K562 (cell line): Measurements from ENCODE around the gene GCGR. TPM values are rescaled to one million over a fixed set of nuclear protein-coding genes. Genes with fewer than 3 reads are reported as not detected.

Experiments used
- BDP1 ChIP-seq: IDR thresholded peaks from 3 replicates; pipeline ENCODE4 v1.6.1; 2011; ENCODE audit not compliant: insufficient read length, insufficient read depth
- CBX1 ChIP-seq: sonication (generic); IDR thresholded peaks from 2 replicates; pipeline ENCODE4 v1.6.1; 2016; ENCODE audit warnings: antibody characterized with exemption, low read depth, mild to moderate bottlenecking
- CEBPG ChIP-seq, 3 experiments: fragments of 200-800 bp in 1 of 3; sonication (Bioruptor generic) in 1 of 3; sonication (generic) in 1 of 3; formaldehyde crosslinking in 1 of 3; IDR thresholded peaks in 2 of 3; conservative IDR thresholded peaks in 1 of 3; 2 replicates each; pipeline versions ENCODE4 v1.6.1 to v1.8.0; 2016 to 2022; ENCODE audit warnings: missing compliant biosample characterization in 2 of 3, missing genetic modification characterization in 2 of 3, mild to moderate bottlenecking in 1 of 3, missing genetic modification reagents in 1 of 3
- CEBPZ ChIP-seq: fragments of 150-350 bp; IDR thresholded peaks from 2 replicates; pipeline ENCODE4 v1.6.1; 2014; ENCODE audit warnings: low read depth, mild to moderate bottlenecking, low read length, borderline replicate concordance
- CUX1 ChIP-seq: fragments of 200-800 bp; sonication (Bioruptor generic); IDR thresholded peaks from 2 replicates; pipeline ENCODE4 v1.6.1; 2016; ENCODE audit warnings: missing genetic modification characterization, missing compliant biosample characterization
- E2F1 ChIP-seq: sonication (generic); formaldehyde crosslinking; IDR thresholded peaks from 2 replicates; pipeline ENCODE4 v1.8.1; 2023; ENCODE audit warnings: mild to moderate bottlenecking, missing genetic modification reagents, moderate library complexity
- GABPA ChIP-seq: fragments of 200-800 bp; sonication (Bioruptor generic); conservative IDR thresholded peaks from 2 replicates; pipeline ENCODE4 v1.6.1; 2016; ENCODE audit warnings: low read depth, missing genetic modification characterization, missing compliant biosample characterization
- HMG20B ChIP-seq: fragments of 250-450 bp; sonication (Bioruptor Pico); IDR thresholded peaks from 2 replicates; pipeline ENCODE4 v1.5.0; 2021; ENCODE audit warnings: mild to moderate bottlenecking
- MCM5 ChIP-seq: fragments of 450-650 bp; IDR thresholded peaks from 2 replicates; pipeline ENCODE4 v1.6.1; 2016; ENCODE audit warnings: low read depth
- NR1H2 ChIP-seq: sonication (generic); formaldehyde crosslinking; IDR thresholded peaks from 2 replicates; pipeline ENCODE4 v1.4.0; 2020; ENCODE audit warnings: mild to moderate bottlenecking, missing genetic modification reagents
- POLR2H ChIP-seq: IDR thresholded peaks from 2 replicates; pipeline ENCODE4 v1.6.1; 2016; ENCODE audit warnings: missing genetic modification characterization, low read depth, mild to moderate bottlenecking, control low read depth, missing compliant biosample characterization, moderate library complexity
- PTTG1 ChIP-seq: fragments of 450-650 bp; IDR thresholded peaks from 2 replicates; pipeline ENCODE4 v1.6.1; 2016; ENCODE audit warnings: low read depth, mild to moderate bottlenecking, missing genetic modification characterization, missing compliant biosample characterization
- PYGO2 ChIP-seq: fragments of 450-650 bp; IDR thresholded peaks from 2 replicates; pipeline ENCODE4 v1.6.1; 2016; ENCODE audit warnings: mild to moderate bottlenecking, missing genetic modification characterization, moderate library complexity, missing compliant biosample characterization
- RCOR1 ChIP-seq, 2 experiments: IDR thresholded peaks; 2 replicates each; pipeline ENCODE4 v1.6.1; 2012; ENCODE audit warnings: low read depth in 2 of 2, low read length in 2 of 2, borderline replicate concordance in 1 of 2, improper control_type of control experiment in 1 of 2
- TOE1 ChIP-seq, 2 experiments: fragments of 450-650 bp in 1 of 2; sonication (generic) in 1 of 2; formaldehyde crosslinking in 1 of 2; IDR thresholded peaks; 2 replicates each; pipeline versions ENCODE4 v1.7.1 to v1.8.0; 2016 to 2022; ENCODE audit warnings: borderline replicate concordance in 2 of 2, mild to moderate bottlenecking in 2 of 2, antibody characterized with exemption in 1 of 2, inconsistent platforms in 1 of 2, low read depth in 1 of 2, missing genetic modification reagents in 1 of 2, moderate library complexity in 1 of 2
- ZC3H8 ChIP-seq: fragments of 450-650 bp; IDR thresholded peaks from 2 replicates; pipeline ENCODE4 v1.6.1; 2017
- polyA plus RNA-seq, 8 experiments: library from polyadenylated mRNA; depleted of rRNA in 4 of 8; stranded (reverse) in 5 of 8; unstranded in 3 of 8; fragments of >200 nt; fragmentation: Nextera tagmentation in 2 of 8; fragmentation: Illumina TruSeq in 1 of 8; extraction: Ambion mirVana in 2 of 8; extraction: Trizol in 1 of 8; gene quantifications; 2 replicates each; pipeline versions ENCODE4 v1.2.1 to v1.2.3, GENCODE V29; 2011 to 2014; ENCODE audit warnings: inconsistent platforms in 1 of 8, missing spikeins in 1 of 8
- total RNA-seq, 7 experiments: library from RNA; depleted of rRNA in 6 of 7; stranded (reverse); fragments of >200 nt in 6 of 7; fragmentation: Illumina TruSeq in 2 of 7; extraction: Trizol in 2 of 7; gene quantifications; 2 replicates each; pipeline versions ENCODE4 v1.2.1 to v1.2.3, GENCODE V29; 2011 to 2021; ENCODE audit warnings: low replicate concordance in 1 of 7

GCGR gene
- total and polyA plus RNA-seq, 9 of the 15 experiments (the other 6 are each of a cell fraction or from before 2014, with no cell fraction given) = not detected

GRCh38 chr17:81860756-81861568 is 57.0 kb downstream of the GCGR start (continued):
- no peak; the same call in 1 of the 2 replicates for TF ChIP-seq E2F1 (CRISPR knock-in tag)
- no peak for TF ChIP-seq TOE1 (IDR thresholded peaks at IDR 0.05; ENCODE audit: borderline replicate concordance)
- TF ChIP-seq TOE1 (CRISPR knock-in tag; IDR thresholded peaks at IDR 0.05; ENCODE audit: borderline replicate concordance, low read depth) = 0 out of 2 replicates have a peak, but pooled peaks have one; percentile 27
- TF ChIP-seq GABPA (tag) = peak; percentile 100
- peak; percentile 72 for TF ChIP-seq PTTG1 (tag)
- TF ChIP-seq HMG20B = no peak
- no peak for TF ChIP-seq NR1H2 (CRISPR knock-in tag)
- TF ChIP-seq BDP1 = no peak
- no peak for TF ChIP-seq RCOR1 (IDR thresholded peaks at IDR 0.05; ENCODE audit: borderline replicate concordance in 1 of 2, low read depth in 2 of 2, low read length in 2 of 2)
- TF ChIP-seq CUX1 (CRISPR knock-in tag) = peak; percentile 100
- peak; percentile 65; the same call in 1 of the 2 replicates for TF ChIP-seq CEBPZ
- TF ChIP-seq PYGO2 = peak; percentile 97
- TF ChIP-seq MCM5 = no peak
- TF ChIP-seq CBX1 = no peak
- TF ChIP-seq ZC3H8 = no peak
- peak; percentile 69 for TF ChIP-seq POLR2H (tag)
- TF ChIP-seq CEBPG (CRISPR knock-in tag; IDR thresholded peaks at IDR 0.05) = peak; percentile 97
- peak; percentile 98 to 100 for TF ChIP-seq CEBPG (tag; conservative IDR thresholded peaks at IDR 0.05 in 1 of 2, IDR thresholded peaks at IDR 0.05 in 1 of 2)
